Fibroblast of the aortic adventitia (primary cell): ENCODE data around the gene SLX4. TPM values are rescaled to one million over a fixed set of nuclear protein-coding genes. Genes with fewer than 3 reads are reported as not detected.

Experiments used
- DNase-seq: peaks from one replicate; pipeline ENCODE4 v3.0.0-alpha.2; 2010; ENCODE audit warnings: low read depth
- H3K4me3 ChIP-seq: 2 replicates; pipeline ENCODE4 v1.5.1; 2011; ENCODE audit warnings: low read depth, mild to moderate bottlenecking, control low read depth, low read length, moderate library complexity
- total RNA-seq: library from RNA; depleted of rRNA; stranded (reverse); fragments of >200 nt; gene quantifications from 2 replicates; pipeline ENCODE4 v1.2.3, GENCODE V29; 2012; ENCODE audit warnings: low replicate concordance
- TF ChIP-seq, protein P1 (sequence below): IDR thresholded peaks from 2 replicates; pipeline ENCODE4 v1.5.1; 2011; ENCODE audit warnings: mild to moderate bottlenecking, low read length, control low read depth, inconsistent platforms; ENCODE audit not compliant: insufficient read depth

SLX4 gene
- total RNA-seq, 1 donor: 7.0 TPM

GRCh38 chr16:3575491-3575890 lies 35.9 kb downstream of the SLX4 start:
- H3K4me3 ChIP-seq: no peak overlapping the region
- no peak for DNase-seq
- TF ChIP-seq, protein P1, sequence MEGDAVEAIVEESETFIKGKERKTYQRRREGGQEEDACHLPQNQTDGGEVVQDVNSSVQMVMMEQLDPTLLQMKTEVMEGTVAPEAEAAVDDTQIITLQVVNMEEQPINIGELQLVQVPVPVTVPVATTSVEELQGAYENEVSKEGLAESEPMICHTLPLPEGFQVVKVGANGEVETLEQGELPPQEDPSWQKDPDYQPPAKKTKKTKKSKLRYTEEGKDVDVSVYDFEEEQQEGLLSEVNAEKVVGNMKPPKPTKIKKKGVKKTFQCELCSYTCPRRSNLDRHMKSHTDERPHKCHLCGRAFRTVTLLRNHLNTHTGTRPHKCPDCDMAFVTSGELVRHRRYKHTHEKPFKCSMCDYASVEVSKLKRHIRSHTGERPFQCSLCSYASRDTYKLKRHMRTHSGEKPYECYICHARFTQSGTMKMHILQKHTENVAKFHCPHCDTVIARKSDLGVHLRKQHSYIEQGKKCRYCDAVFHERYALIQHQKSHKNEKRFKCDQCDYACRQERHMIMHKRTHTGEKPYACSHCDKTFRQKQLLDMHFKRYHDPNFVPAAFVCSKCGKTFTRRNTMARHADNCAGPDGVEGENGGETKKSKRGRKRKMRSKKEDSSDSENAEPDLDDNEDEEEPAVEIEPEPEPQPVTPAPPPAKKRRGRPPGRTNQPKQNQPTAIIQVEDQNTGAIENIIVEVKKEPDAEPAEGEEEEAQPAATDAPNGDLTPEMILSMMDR: no peak

DNA sequence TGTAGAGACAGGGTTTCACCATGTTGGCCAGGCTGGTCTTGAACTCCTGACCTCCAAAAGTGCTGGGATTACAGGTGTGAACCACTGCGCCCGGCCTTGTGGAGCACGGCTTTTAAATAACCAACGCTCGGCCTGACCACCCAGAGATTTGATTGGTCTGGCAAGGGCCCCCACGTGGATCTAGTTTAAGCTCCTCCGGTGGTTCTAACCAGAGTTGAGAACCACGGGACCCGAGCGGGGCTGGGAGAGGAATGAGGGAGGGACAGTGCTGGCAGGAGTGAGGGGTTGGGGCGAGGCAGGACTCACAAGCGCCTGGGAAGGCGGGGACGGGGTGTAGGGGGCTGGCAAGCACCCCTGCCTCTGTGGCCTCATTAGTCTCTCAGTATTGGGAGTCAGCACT lies 37.2 kb downstream of the SLX4 start:
- H3K4me3 ChIP-seq: no peak overlapping the region
- DNase-seq: no peak
- TF ChIP-seq, protein P1: no peak

- no peak for DNase-seq
- TF ChIP-seq, protein P1: no peak
- no peak overlapping the region for H3K4me3 ChIP-seq
Observed at GRCh38 chr16:3573146-3573815, 38.1 kb downstream of the SLX4 start.

GRCh38 chr16:3570420-3571062 lies 40.9 kb downstream of the SLX4 start:
- TF ChIP-seq, protein P1: no peak
- no peak overlapping the region for H3K4me3 ChIP-seq
- no peak for DNase-seq

DNA sequence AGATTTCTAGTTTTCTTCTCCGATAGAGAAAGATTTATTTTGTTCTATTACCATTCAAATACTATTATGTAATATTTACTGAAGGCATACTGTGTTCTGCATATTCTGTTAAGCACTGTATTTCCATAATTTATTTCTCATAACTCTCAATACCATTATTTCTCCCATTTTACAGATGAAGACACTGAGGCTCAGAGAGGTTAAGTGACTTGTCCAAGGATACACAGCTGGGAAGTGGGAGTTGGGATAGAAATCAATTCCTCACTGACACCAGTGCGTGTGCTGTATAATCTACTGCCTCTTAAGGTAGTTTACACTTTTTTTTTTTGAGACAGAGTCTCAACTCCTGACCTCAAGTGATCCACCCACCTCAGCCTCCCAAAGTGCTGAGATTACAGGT lies 41.6 kb downstream of the SLX4 start:
- no peak overlapping the region for H3K4me3 ChIP-seq
- TF ChIP-seq, protein P1: no peak
- DNase-seq: no peak

- no peak overlapping the region for H3K4me3 ChIP-seq
- TF ChIP-seq, protein P1: no peak
- DNase-seq: no peak
Observed at GRCh38 chr16:3566990-3567389, 44.4 kb downstream of the SLX4 start.

DNA sequence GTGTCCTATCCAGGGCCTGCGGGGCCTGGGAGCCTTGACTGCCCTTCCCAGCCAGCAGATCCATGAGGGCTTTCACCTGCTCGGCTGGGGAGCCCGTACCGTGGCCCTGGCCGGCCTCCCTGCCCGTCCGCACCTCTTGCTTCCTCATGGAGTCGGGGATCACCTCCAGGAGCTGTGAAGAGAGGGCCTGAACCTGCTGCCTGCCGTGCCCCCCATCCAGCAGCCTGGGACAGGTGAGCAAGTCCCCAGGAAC lies 46.6 kb downstream of the SLX4 start:
- no peak for DNase-seq
- H3K4me3 ChIP-seq: no peak overlapping the region
- TF ChIP-seq, protein P1: no peak
